ENCODE data around the gene TST. TPM values are rescaled to one million over a fixed set of nuclear protein-coding genes. Genes with fewer than 3 reads are reported as not detected.

TST gene
- polyA plus RNA-seq, 3 donors: 17.3 to 41.7 (median 34.5) TPM

GRCh38 chr22:37039466-37039865 lies 20.2 kb upstream of the TST start:
- no peak overlapping the region for H3K27ac Mint-ChIP-seq
- no peak for DNase-seq
- Histone ChIP-seq H3K27ac (ENCODE audit: low read depth in 1 of 2, low read length in 2 of 2) (no peak overlapping the region), H3K9me3 (replicated peaks in 1 of 2; ENCODE audit: control insufficient read depth in 1 of 2, insufficient read depth in 1 of 2, low read length in 2 of 2) (no peaks in the 10 kb centered on the region), H4K20me1 (ENCODE audit: insufficient read depth, low read length) (no peaks in the 10 kb centered on the region), H3K4me2 (replicated peaks; ENCODE audit: extremely low read depth, low read length, poor library complexity, severe bottlenecking) (no peak overlapping the region), H3K79me2 (ENCODE audit: insufficient read depth, low read length) (no peaks in the 10 kb centered on the region), H3K9ac (ENCODE audit: insufficient read depth, low read length, poor library complexity, severe bottlenecking) (no peak overlapping the region), H3K36me3 (replicated peaks in 1 of 2; ENCODE audit: control insufficient read depth in 1 of 2, insufficient read depth in 2 of 2, low read length in 2 of 2) (no peaks in the 10 kb centered on the region), H3K27me3 (ENCODE audit: control insufficient read depth in 2 of 2, insufficient read depth in 2 of 2, low read length in 2 of 2) (no peaks in the 10 kb centered on the region), H3K4me1 (ENCODE audit: control insufficient read depth in 1 of 2, insufficient read depth in 2 of 2, low read length in 2 of 2) (peaks cover 8 to 9% of the 10 kb centered on the region in 2 donors), H2AFZ (ENCODE audit: insufficient read depth, low read depth, low read length, poor library complexity, severe bottlenecking) (no peak overlapping the region), H3K4me3 (replicated peaks in 1 of 3; ENCODE audit: low read depth in 2 of 3, low read length in 3 of 3) (no peak overlapping the region)
- no CpG with 5 or more reads among the region's 2 CpGs for WGBS (ENCODE audit: insufficient coverage)
- no peaks in the 10 kb centered on the region for H3K36me3 Mint-ChIP-seq
- TF ChIP-seq, protein P1, sequence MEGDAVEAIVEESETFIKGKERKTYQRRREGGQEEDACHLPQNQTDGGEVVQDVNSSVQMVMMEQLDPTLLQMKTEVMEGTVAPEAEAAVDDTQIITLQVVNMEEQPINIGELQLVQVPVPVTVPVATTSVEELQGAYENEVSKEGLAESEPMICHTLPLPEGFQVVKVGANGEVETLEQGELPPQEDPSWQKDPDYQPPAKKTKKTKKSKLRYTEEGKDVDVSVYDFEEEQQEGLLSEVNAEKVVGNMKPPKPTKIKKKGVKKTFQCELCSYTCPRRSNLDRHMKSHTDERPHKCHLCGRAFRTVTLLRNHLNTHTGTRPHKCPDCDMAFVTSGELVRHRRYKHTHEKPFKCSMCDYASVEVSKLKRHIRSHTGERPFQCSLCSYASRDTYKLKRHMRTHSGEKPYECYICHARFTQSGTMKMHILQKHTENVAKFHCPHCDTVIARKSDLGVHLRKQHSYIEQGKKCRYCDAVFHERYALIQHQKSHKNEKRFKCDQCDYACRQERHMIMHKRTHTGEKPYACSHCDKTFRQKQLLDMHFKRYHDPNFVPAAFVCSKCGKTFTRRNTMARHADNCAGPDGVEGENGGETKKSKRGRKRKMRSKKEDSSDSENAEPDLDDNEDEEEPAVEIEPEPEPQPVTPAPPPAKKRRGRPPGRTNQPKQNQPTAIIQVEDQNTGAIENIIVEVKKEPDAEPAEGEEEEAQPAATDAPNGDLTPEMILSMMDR (IDR thresholded peaks at IDR 0.05): no peak
- H3K4me3 Mint-ChIP-seq: no peak overlapping the region
- intact Hi-C loops (cut with micrococcal nuclease): no loop called here
- peaks cover 7% of the 10 kb centered on the region for H3K4me1 Mint-ChIP-seq
- H3K9me3 Mint-ChIP-seq: no peaks in the 10 kb centered on the region
- peaks cover 6 to 12% (median 7%) of the 10 kb centered on the region in 3 donors for H3K27me3 Mint-ChIP-seq (ENCODE audit: low read depth in 3 of 3)

- Histone ChIP-seq H3K4me1 (ENCODE audit: control insufficient read depth in 1 of 2, insufficient read depth in 2 of 2, low read length in 2 of 2) (peaks cover 11 to 12% of the 10 kb centered on the region in 2 donors), H3K79me2 (ENCODE audit: insufficient read depth, low read length) (no peaks in the 10 kb centered on the region), H3K36me3 (replicated peaks in 1 of 2; ENCODE audit: control insufficient read depth in 1 of 2, insufficient read depth in 2 of 2, low read length in 2 of 2) (no peaks in the 10 kb centered on the region), H3K9ac (ENCODE audit: insufficient read depth, low read length, poor library complexity, severe bottlenecking) (no peak overlapping the region), H3K9me3 (replicated peaks in 1 of 2; ENCODE audit: control insufficient read depth in 1 of 2, insufficient read depth in 1 of 2, low read length in 2 of 2) (no peaks in the 10 kb centered on the region), H4K20me1 (ENCODE audit: insufficient read depth, low read length) (no peaks in the 10 kb centered on the region), H3K4me2 (replicated peaks; ENCODE audit: extremely low read depth, low read length, poor library complexity, severe bottlenecking) (no peak overlapping the region), H2AFZ (ENCODE audit: insufficient read depth, low read depth, low read length, poor library complexity, severe bottlenecking) (no peak overlapping the region), H3K27me3 (ENCODE audit: control insufficient read depth in 2 of 2, insufficient read depth in 2 of 2, low read length in 2 of 2) (no peaks in the 10 kb centered on the region), H3K27ac (ENCODE audit: low read depth in 1 of 2, low read length in 2 of 2) (no peak overlapping the region), H3K4me3 (replicated peaks in 1 of 3; ENCODE audit: low read depth in 2 of 3, low read length in 3 of 3) (no peak overlapping the region)
- Mint-ChIP-seq H3K27me3 (ENCODE audit: low read depth in 3 of 3) (peaks cover 7 to 12% (median 10%) of the 10 kb centered on the region in 3 donors), H3K36me3 (peaks cover 0 to 4% of the 10 kb centered on the region in 2 donors), H3K4me3 (no peak overlapping the region), H3K9me3 (peaks cover 0 to 3% (median 0%) of the 10 kb centered on the region in 7 donors), H3K27ac (no peak overlapping the region), H3K4me1 (peaks cover 17% of the 10 kb centered on the region)
- TF ChIP-seq, protein P1 (IDR thresholded peaks at IDR 0.05): no peak
- no peak for DNase-seq
- 68% methylated on average over 9 of the region's 14 CpGs for WGBS (ENCODE audit: insufficient coverage)
- intact Hi-C loops (cut with micrococcal nuclease): no loop called here
Observed at GRCh38 chr22:37037669-37038068, 18.4 kb upstream of the TST start.

All from CD14-positive monocyte (primary cell).